Activated CD4-positive, CD25-positive, alpha-beta regulatory T cell (primary cell): Measurements from ENCODE around the gene C17orf58.
A peak's percentile ranks its signal among the peaks of the same experiment; 100 is the strongest.
"Not testable (repeated sequence)": the region's sequence is repeated elsewhere in the genome, so short reads cannot be mapped to it uniquely, and the experiment has no call there.

Experiments used
- DNase-seq, 4 experiments: peaks; one replicate each; lab custom pipeline; 2025; lab: John Stamatoyannopoulos, UW

Gene C17orf58

GRCh38 chr17:68004201-68004600 is 7.9 kb upstream of the C17orf58 start:
- no peak for DNase-seq

GRCh38 chr17:67999291-67999911 is 3.1 kb upstream of the C17orf58 start:
- DNase-seq = no peak

- no peak for DNase-seq
Measured at GRCh38 chr17:67998466-67998865, 2.2 kb upstream of the C17orf58 start.

GRCh38 chr17:67995570-67996263 is 552 bp downstream of the C17orf58 start:
- no peak for DNase-seq

- no peak for DNase-seq
Measured at GRCh38 chr17:67994817-67995569, 1.3 kb downstream of the C17orf58 start.

GRCh38 chr17:67993998-67994361 is 2.3 kb downstream of the C17orf58 start:
- no peak for DNase-seq

- peak; percentile 47 to 71 (median 57) for DNase-seq
Measured at GRCh38 chr17:67993153-67993997, 2.9 kb downstream of the C17orf58 start.

GRCh38 chr17:67992548-67993152 is 3.6 kb downstream of the C17orf58 start:
- DNase-seq = no peak

- DNase-seq = no peak
Measured at GRCh38 chr17:67990909-67991308, 5.4 kb downstream of the C17orf58 start.

GRCh38 chr17:67983383-67983688 is 12.9 kb downstream of the C17orf58 start:
- no peak for DNase-seq

- DNase-seq = no peak
Measured at GRCh38 chr17:67982686-67983382, 13.4 kb downstream of the C17orf58 start.

- DNase-seq = no peak
Measured at GRCh38 chr17:67982034-67982640, 14.1 kb downstream of the C17orf58 start.

- DNase-seq = not testable (repeated sequence)
Measured at GRCh38 chr17:67980883-67981282, 15.4 kb downstream of the C17orf58 start.

- DNase-seq = no peak
Measured at GRCh38 chr17:67980456-67980855, 15.8 kb downstream of the C17orf58 start.

- DNase-seq = not testable (repeated sequence)
Measured at GRCh38 chr17:67976306-67976705, 20.0 kb downstream of the C17orf58 start.

- DNase-seq = no peak
Measured at GRCh38 chr17:67974598-67975066, 21.6 kb downstream of the C17orf58 start.

GRCh38 chr17:67974185-67974584 is 22.1 kb downstream of the C17orf58 start:
- DNase-seq = no peak

- DNase-seq = no peak
Measured at GRCh38 chr17:67970783-67971182, 25.5 kb downstream of the C17orf58 start.

GRCh38 chr17:67963145-67963572 is 33.1 kb downstream of the C17orf58 start:
- DNase-seq = peak; percentile 33 to 55 (median 52)

GRCh38 chr17:67962156-67962555 is 34.1 kb downstream of the C17orf58 start:
- not testable (repeated sequence) for DNase-seq

- not testable (repeated sequence) for DNase-seq
Measured at GRCh38 chr17:67960276-67960675, 36.0 kb downstream of the C17orf58 start.
